A673 (cell line): ENCODE measurements around the gene UTP14C. TPM values are rescaled to one million over a fixed set of nuclear protein-coding genes. Genes with fewer than 3 reads are reported as not detected.
"Not testable (repeated sequence)": the region's sequence is repeated elsewhere in the genome, so short reads cannot be mapped to it uniquely, and the experiment has no call there.

Experiments
- BruUV-seq: library from RNA; stranded (reverse); fragments of 400-500 nt; replicated peaks from 2 replicates; lab custom pipeline; 2021; lab: Mats Ljungman, UMichigan
- CTCF ChIA-PET: fragments of 300-600 bp; sonication (Branson Sonifier 250); formaldehyde crosslinking; loops from one replicate; lab custom pipeline; 2022; ENCODE audit warnings: antibody characterized with exemption; lab: Charles Lee
- POLR2A ChIA-PET: fragments of 300-600 bp; sonication (Branson Sonifier 250); formaldehyde crosslinking; loops from one replicate; lab custom pipeline; 2022; ENCODE audit warnings: antibody characterized with exemption; ENCODE audit not compliant: low non-redundant PET; lab: Charles Lee
- DNase-seq: peaks from one replicate; pipeline ENCODE4 v3.0.0-alpha.2; 2015; ENCODE audit warnings: low spot score
- H3K27ac ChIP-seq: fragments of 200-600 bp; sonication (generic); 2 replicates; pipeline ENCODE4 v1.5.1; 2016; ENCODE audit warnings: mixed run types, low read depth, mild to moderate bottlenecking, mixed read lengths, antibody characterized with exemption, low read length; ENCODE audit not compliant: poor library complexity, severe bottlenecking
- H3K27me3 ChIP-seq: fragments of 200-600 bp; sonication (generic); replicated peaks from 2 replicates; pipeline ENCODE4 v1.6.1; 2017; ENCODE audit warnings: mixed run types, low read depth, mild to moderate bottlenecking, mixed read lengths, antibody characterized with exemption, low read length; ENCODE audit not compliant: insufficient read depth, poor library complexity
- H3K36me3 ChIP-seq: fragments of 200-600 bp; sonication (generic); 2 replicates; pipeline ENCODE4 v1.6.1; 2016; ENCODE audit warnings: mixed run types, mild to moderate bottlenecking, mixed read lengths, antibody characterized with exemption, low read length; ENCODE audit not compliant: insufficient read depth, poor library complexity, severe bottlenecking
- H3K4me1 ChIP-seq: fragments of 200-600 bp; sonication (generic); 2 replicates; pipeline ENCODE4 v1.6.1; 2017; ENCODE audit warnings: mixed run types, mild to moderate bottlenecking, mixed read lengths, antibody characterized with exemption, low read length; ENCODE audit not compliant: insufficient read depth, poor library complexity, severe bottlenecking
- H3K4me3 ChIP-seq: fragments of 200-600 bp; sonication (generic); 2 replicates; pipeline ENCODE4 v1.5.1; 2016; ENCODE audit warnings: low read depth, mixed run types, mild to moderate bottlenecking, mixed read lengths, low read length; ENCODE audit not compliant: poor library complexity, severe bottlenecking
- H3K9me3 ChIP-seq: fragments of 200-600 bp; sonication (generic); 2 replicates; pipeline ENCODE4 v1.6.1; 2016; ENCODE audit warnings: mixed run types, low read depth, mild to moderate bottlenecking, mixed read lengths, antibody characterized with exemption, low read length; ENCODE audit not compliant: poor library complexity, severe bottlenecking
- EZH2 ChIP-seq: fragments of 200-600 bp; sonication (generic); IDR thresholded peaks from 2 replicates; pipeline ENCODE4 v1.6.1; 2017; ENCODE audit warnings: borderline replicate concordance, low read depth, mild to moderate bottlenecking, mixed read lengths, antibody characterized with exemption, low read length; ENCODE audit not compliant: poor library complexity, severe bottlenecking
- intact Hi-C: fragments of 100-400 bp; cut with micrococcal nuclease; formaldehyde crosslinking; loops from one replicate; pipeline ENCODE4 v1.10.0; 2022; ENCODE audit not compliant: unreplicated experiment
- total RNA-seq: library from RNA; stranded (reverse); gene quantifications from 2 replicates; pipeline ENCODE4 v1.2.3, GENCODE V29; 2021
- TF ChIP-seq, protein P1 (sequence below): fragments of 300-800, 200-600 bp; sonication (generic); conservative IDR thresholded peaks from 2 replicates; pipeline ENCODE4 v1.5.1; 2017; ENCODE audit warnings: low read depth, mild to moderate bottlenecking, antibody characterized with exemption, low read length, moderate library complexity, mixed read lengths

Gene UTP14C
- total RNA-seq, 1 experiment from 2014 or later = 15.2 TPM

DNA sequence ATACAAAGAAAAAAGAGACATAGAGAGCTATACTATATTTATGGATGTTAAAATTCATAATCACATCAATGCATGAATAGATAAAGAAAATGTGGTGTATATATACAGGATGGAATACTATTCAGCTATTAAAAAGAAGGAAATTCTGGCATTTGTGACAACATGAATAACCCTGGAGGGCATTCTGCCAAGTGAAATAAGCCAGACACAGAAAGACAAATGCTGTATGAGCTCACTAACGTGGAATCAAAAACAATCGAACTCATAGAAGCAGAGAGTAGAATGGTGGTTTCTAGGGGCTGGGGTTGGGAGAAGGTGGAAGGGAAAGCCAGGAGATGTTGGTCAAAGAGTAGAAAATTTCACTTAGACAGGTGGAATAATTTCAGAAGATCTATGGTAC is 24.0 kb downstream of the UTP14C start:
- BruUV-seq = no TSS peak
- intact Hi-C loops = no loop called here
- Histone ChIP-seq H3K36me3 (no peaks in the 10 kb centered on the region), H3K9me3 (no peaks in the 10 kb centered on the region), H3K4me3 (no peak overlapping the region), H3K27ac (no peak overlapping the region), H3K4me1 (no peaks in the 10 kb centered on the region), H3K27me3 (no peaks in the 10 kb centered on the region)
- TF ChIP-seq, protein P1, sequence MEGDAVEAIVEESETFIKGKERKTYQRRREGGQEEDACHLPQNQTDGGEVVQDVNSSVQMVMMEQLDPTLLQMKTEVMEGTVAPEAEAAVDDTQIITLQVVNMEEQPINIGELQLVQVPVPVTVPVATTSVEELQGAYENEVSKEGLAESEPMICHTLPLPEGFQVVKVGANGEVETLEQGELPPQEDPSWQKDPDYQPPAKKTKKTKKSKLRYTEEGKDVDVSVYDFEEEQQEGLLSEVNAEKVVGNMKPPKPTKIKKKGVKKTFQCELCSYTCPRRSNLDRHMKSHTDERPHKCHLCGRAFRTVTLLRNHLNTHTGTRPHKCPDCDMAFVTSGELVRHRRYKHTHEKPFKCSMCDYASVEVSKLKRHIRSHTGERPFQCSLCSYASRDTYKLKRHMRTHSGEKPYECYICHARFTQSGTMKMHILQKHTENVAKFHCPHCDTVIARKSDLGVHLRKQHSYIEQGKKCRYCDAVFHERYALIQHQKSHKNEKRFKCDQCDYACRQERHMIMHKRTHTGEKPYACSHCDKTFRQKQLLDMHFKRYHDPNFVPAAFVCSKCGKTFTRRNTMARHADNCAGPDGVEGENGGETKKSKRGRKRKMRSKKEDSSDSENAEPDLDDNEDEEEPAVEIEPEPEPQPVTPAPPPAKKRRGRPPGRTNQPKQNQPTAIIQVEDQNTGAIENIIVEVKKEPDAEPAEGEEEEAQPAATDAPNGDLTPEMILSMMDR = no peak
- no peak for TF ChIP-seq EZH2
- CTCF ChIA-PET = no interaction called here
- POLR2A ChIA-PET = no interaction called here
- DNase-seq = no peak

DNA sequence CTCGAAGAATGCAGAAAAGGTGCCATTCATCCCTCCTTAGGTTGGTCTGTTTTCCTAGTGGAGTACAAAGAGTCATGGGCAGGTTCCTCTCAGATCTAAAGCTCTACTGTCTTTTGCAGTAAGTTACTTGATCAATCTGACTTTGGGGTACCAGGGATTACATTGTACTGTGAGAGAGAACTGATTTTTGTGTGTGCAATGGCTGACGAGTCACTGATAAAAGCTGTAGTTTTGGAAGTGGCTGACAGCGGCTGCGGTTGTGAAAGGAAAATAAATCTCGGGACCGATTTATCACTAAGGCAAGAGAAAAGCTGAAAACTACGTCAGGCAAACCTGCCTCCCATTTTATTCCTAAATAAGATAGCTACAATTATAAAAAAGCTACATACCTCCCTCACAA is 26.9 kb downstream of the UTP14C start:
- intact Hi-C loops = no loop called here
- DNase-seq = no peak
- Histone ChIP-seq H3K9me3 (no peaks in the 10 kb centered on the region), H3K36me3 (no peaks in the 10 kb centered on the region), H3K27ac (no peak overlapping the region), H3K4me3 (no peak overlapping the region), H3K27me3 (no peaks in the 10 kb centered on the region), H3K4me1 (no peaks in the 10 kb centered on the region)
- ChIA-PET CTCF (no interaction called here), POLR2A (no interaction called here)
- no TSS peak for BruUV-seq
- TF ChIP-seq, protein P1 = no peak
- no peak for TF ChIP-seq EZH2

DNA sequence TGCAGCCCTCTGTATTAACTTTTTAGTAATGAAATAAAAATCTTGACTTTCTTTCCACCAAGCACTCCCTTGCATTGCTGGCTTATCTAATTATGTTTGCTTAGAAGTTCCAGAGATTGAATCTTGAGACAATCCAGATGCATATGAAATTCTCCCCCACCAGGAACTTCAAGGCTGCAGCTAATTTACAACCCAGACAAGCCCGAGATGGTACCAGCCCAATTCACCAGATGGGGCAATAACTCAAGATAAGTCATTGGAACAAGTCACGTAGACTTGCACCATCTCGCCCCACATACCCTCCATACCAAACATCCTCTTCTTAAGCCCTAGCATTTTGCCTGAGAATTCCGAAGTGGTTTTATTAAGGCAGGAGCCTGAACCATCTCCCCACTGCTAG is 29.0 kb downstream of the UTP14C start:
- Histone ChIP-seq H3K36me3 (no peaks in the 10 kb centered on the region), H3K4me1 (no peaks in the 10 kb centered on the region), H3K4me3 (no peak overlapping the region), H3K9me3 (no peaks in the 10 kb centered on the region), H3K27ac (no peak overlapping the region), H3K27me3 (no peaks in the 10 kb centered on the region)
- DNase-seq = no peak
- TF ChIP-seq, protein P1 = no peak
- TF ChIP-seq EZH2 = no peak
- ChIA-PET CTCF (no interaction called here), POLR2A (no interaction called here)
- intact Hi-C loops = no loop called here
- no TSS peak for BruUV-seq

DNA sequence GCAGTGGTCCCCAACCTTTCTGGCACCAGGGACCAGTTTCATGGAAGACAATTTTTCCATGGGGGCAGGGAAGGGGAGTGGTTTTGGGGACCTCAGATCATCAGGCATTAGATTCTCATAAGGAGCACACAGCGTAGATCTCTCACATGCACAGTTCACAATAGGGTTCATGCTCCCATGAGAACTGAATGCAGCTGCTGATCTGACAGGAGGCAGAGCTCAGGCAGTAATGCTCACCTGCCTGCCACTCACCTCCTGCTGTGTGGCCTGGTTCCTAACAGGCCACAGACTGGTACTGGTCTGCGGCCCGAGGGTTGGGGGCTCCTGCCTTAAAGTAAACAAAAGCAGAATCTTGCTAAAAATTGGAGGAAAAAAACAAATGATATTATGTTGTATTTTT is 36.6 kb downstream of the UTP14C start:
- H3K4me3 ChIP-seq, H3K27ac ChIP-seq, DNase-seq, H3K9me3 ChIP-seq, H3K36me3 ChIP-seq, H3K27me3 ChIP-seq, intact Hi-C loops, BruUV-seq, POLR2A ChIA-PET: not testable (repeated sequence)
- CTCF ChIA-PET = interaction anchor here (1.0 kb wide), 1 partner anchor 390 kb away, joined by 4 read pairs; the partner anchor contains the start of gene VPS36
- peaks cover 12% of the 10 kb centered on the region for H3K4me1 ChIP-seq
